HG03280 (cell line): ENCODE data around the gene CFAP43.
A peak's percentile ranks its signal among the peaks of the same experiment; 100 is the strongest.
"Not testable (repeated sequence)": the region's sequence is repeated elsewhere in the genome, so short reads cannot be mapped to it uniquely, and the experiment has no call there.

Source experiments
- ATAC-seq: cut with Tn5 transposase; IDR thresholded peaks from one replicate; pipeline ENCODE4 v1.9.1; 2021; ENCODE audit warnings: mild to moderate bottlenecking, moderate library complexity; ENCODE audit not compliant: unreplicated experiment

Gene CFAP43

GRCh38 chr10:104233817-104234216, 1.7 kb upstream of the CFAP43 start:
- ATAC-seq: no peak

GRCh38 chr10:104232613-104233102, 494 bp upstream of the CFAP43 start:
- peak; percentile 10 for ATAC-seq

- no peak for ATAC-seq
These were observed 1.7 kb downstream of the CFAP43 start for GRCh38 chr10:104230490-104230889.

DNA sequence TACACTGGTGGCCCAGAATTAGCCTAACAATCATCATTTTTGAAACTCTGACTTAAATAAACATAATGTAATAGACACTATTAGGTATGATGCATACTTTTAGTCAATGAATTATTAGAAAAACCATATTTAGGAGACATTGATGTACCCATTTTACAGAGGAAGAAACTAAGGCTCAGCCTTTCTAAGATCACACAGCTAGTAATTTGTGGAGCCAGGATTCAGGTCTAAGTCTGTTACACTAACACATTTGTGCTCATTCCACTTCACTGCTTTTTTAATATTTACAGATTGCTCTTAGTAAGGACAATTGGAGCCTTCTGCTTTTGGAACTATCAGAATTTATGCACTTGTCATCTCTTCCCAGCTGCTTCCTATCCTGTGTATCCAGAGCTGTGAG, 8.9 kb downstream of the CFAP43 start:
- ATAC-seq: no peak

DNA sequence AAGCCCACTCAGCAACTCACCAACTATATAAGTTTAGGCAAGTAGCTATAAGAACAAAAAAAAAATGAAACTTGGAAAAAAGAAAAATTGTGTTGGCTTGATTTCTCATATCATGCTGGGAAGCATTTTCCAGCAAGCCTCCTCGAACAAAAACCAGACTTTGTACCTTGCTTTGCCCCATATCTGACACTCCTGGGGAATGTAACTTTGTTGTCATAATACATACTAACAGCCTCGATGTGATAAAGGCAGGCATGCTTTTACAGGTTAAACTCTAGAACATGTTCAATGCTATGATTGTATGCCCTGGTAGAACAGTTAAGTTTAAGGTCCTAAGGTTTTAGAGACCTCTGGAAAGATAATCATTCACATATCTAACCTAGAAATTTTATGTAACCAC, 11.6 kb downstream of the CFAP43 start:
- no peak for ATAC-seq

GRCh38 chr10:104218751-104219150, 13.4 kb downstream of the CFAP43 start:
- ATAC-seq: no peak

DNA sequence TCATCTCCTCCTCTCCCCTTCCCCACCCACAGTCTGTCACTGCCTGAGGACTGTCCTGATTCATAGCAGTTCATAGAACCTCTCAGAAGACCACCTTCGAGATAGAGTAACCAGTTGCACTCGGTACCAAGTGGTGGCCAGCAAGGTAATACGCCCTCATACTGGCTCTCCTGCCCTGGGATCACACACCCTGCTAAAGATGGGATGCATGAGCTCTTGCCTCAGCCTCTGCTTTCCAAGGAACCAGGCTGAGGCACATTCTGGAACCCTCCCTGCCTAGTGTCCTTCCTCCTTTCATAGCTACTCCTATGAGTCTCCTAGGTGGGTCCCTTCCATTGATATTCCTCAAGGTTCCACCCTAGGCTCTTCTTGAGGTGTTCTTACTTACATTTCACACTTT, 15.5 kb downstream of the CFAP43 start:
- no peak for ATAC-seq

GRCh38 chr10:104209575-104210198, 22.5 kb downstream of the CFAP43 start:
- ATAC-seq: no peak

GRCh38 chr10:104208730-104209129, 23.4 kb downstream of the CFAP43 start:
- no peak for ATAC-seq

GRCh38 chr10:104202231-104202630, 29.9 kb downstream of the CFAP43 start:
- no peak for ATAC-seq

DNA sequence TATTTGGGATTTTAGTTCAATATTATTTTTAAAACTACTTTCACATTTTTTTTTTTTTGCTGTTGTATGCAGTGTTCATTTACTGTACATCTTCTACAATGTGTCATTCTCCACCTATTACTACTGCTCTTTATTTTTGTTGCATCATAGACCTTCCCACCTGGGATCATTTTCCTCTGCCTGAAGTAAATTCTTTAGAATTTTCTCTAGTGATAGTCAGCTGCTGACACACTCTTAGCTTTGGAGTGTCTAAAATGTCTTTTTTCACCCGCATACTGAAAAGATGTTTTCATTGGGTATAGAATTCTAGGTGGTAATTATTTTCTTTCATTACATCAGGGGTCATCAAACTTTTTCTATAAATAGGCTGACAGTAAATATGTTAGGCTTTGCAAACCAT, 30.5 kb downstream of the CFAP43 start:
- ATAC-seq: no peak

GRCh38 chr10:104199567-104199966, 32.6 kb downstream of the CFAP43 start:
- no peak for ATAC-seq

- ATAC-seq: no peak
These were observed 34.8 kb downstream of the CFAP43 start for GRCh38 chr10:104197364-104197763.

- no peak for ATAC-seq
These were observed 36.5 kb downstream of the CFAP43 start for GRCh38 chr10:104195706-104196105.

DNA sequence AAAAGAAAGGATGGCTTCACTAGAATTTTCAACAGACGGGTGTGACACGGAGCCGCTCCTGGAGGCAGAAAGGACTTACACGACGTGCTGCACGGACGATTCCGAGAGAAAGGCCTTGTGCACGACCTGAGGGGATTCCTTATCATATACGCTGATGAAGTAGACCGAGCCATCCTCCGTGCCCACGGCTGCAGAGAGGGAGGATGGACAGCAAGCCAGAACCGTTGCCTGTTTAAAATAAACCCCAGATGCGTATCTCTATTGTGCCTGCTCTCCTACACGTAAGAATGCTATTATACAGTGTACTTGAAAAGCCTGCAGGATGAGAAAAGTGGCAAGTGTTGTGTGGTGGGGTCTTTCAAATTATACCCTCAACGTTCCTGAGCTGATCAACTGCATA, 38.4 kb downstream of the CFAP43 start:
- no peak for ATAC-seq

DNA sequence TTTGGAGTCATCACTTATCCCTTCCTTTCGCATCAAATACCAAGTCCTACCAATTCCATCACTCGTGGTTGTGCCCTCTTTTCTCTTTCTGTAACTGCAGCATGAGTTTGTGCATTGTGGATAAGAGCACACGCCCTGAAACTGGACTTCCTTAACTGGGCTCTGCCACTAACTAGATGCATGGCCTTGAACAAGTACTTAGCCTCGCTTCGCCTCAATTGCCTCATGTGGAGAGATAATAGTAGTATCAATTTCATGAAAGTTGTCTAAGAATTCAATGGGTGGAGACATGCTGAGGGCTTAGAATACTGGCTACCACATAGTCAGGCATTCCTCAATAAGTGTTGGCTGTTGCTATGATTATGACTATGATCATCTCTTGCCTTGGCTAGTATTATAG, 41.5 kb downstream of the CFAP43 start:
- no peak for ATAC-seq

GRCh38 chr10:104183682-104184081, 48.5 kb downstream of the CFAP43 start:
- ATAC-seq: no peak

- not testable (repeated sequence) for ATAC-seq
These were observed 58.0 kb downstream of the CFAP43 start for GRCh38 chr10:104174136-104174535.

GRCh38 chr10:104170610-104171254, 61.4 kb downstream of the CFAP43 start:
- ATAC-seq: no peak

GRCh38 chr10:104155591-104155990, 76.6 kb downstream of the CFAP43 start:
- ATAC-seq: no peak

- ATAC-seq: no peak
These were observed 80.4 kb downstream of the CFAP43 start for GRCh38 chr10:104151737-104152136.

- ATAC-seq: no peak
These were observed 82.0 kb downstream of the CFAP43 start for GRCh38 chr10:104150139-104150538.

GRCh38 chr10:104146882-104147281, 85.3 kb downstream of the CFAP43 start:
- ATAC-seq: no peak
